H1 (cell line): ENCODE results near the gene GPX4. TPM values are rescaled to one million over a fixed set of nuclear protein-coding genes. Genes with fewer than 3 reads are reported as not detected.
"Not testable (repeated sequence)": the region's sequence is repeated elsewhere in the genome, so short reads cannot be mapped to it uniquely, and the experiment has no call there.

Source experiments
- CTCF ChIA-PET: fragments of 300-600 bp; sonication (Branson Sonifier 250); formaldehyde crosslinking; loops from one replicate; lab custom pipeline; 2021; ENCODE audit not compliant: partially characterized antibody; lab: Charles Lee
- POLR2A ChIA-PET: fragments of 300-600 bp; sonication (Branson Sonifier 250); formaldehyde crosslinking; loops from one replicate; lab custom pipeline; 2021; ENCODE audit warnings: inconsistent platforms; ENCODE audit not compliant: partially characterized antibody; lab: Charles Lee
- DNase-seq, 2 experiments: peaks; one replicate each; pipeline versions ENCODE4 v3.0.0 to v3.0.0-alpha.2; 2010 to 2022; ENCODE audit warnings: low spot score in 2 of 2, low read depth in 1 of 2, mixed read lengths in 1 of 2
- FAIRE-seq: peaks from 2 replicates; lab custom pipeline; 2011; peaks lifted over from hg19 to GRCh38; lab: Jason Lieb, UNC
- H2AFZ ChIP-seq: 2 replicates; pipeline ENCODE4 v1.8.1; 2012; ENCODE audit warnings: low read length, inconsistent platforms
- H2AK5ac ChIP-seq: 2 replicates; pipeline ENCODE4 v1.6.1; 2013; ENCODE audit warnings: low read depth, low read length
- H2BK120ac ChIP-seq: replicated peaks from 2 replicates; pipeline ENCODE3; 2013; ENCODE audit warnings: low read depth, low read length, inconsistent platforms
- H2BK12ac ChIP-seq: 2 replicates; pipeline ENCODE4 v1.6.1; 2013; ENCODE audit warnings: low read depth, low read length
- H2BK15ac ChIP-seq: 2 replicates; pipeline ENCODE4 v1.6.1; 2013; ENCODE audit warnings: low read length
- H2BK20ac ChIP-seq: 2 replicates; pipeline ENCODE4 v1.6.1; 2013; ENCODE audit warnings: low read length
- H2BK5ac ChIP-seq: 2 replicates; pipeline ENCODE4 v1.6.1; 2013; ENCODE audit warnings: low read depth, low read length
- H3K14ac ChIP-seq: 2 replicates; pipeline ENCODE4 v1.6.1; 2013; ENCODE audit warnings: inconsistent platforms; ENCODE audit not compliant: insufficient read length
- H3K18ac ChIP-seq: 2 replicates; pipeline ENCODE4 v1.6.1; 2013; ENCODE audit warnings: low read length; ENCODE audit errors: extremely low read depth
- H3K23ac ChIP-seq: 2 replicates; pipeline ENCODE4 v1.6.1; 2013; ENCODE audit warnings: inconsistent platforms; ENCODE audit not compliant: insufficient read length
- H3K23me2 ChIP-seq: 2 replicates; pipeline ENCODE4 v1.6.1; 2013; ENCODE audit warnings: low read depth, low read length
- H3K27ac ChIP-seq: 2 replicates; pipeline ENCODE4 v1.6.1; 2011; ENCODE audit warnings: low read depth, low read length, inconsistent platforms
- H3K27me3 ChIP-seq, 4 experiments: replicated peaks in 1 of 4; 1 replicate in 1 of 4; 2 replicates in 3 of 4; pipeline versions ENCODE4 v1.6.1 to v1.8.1; 2011 to 2013; ENCODE audit warnings: low read length in 3 of 4, mild to moderate bottlenecking in 3 of 4, inconsistent platforms in 2 of 4, mixed read lengths in 2 of 4, moderate library complexity in 1 of 4; ENCODE audit not compliant: control insufficient read depth in 3 of 4, insufficient read depth in 3 of 4; ENCODE audit errors: extremely low read depth in 1 of 4
- H3K36me3 ChIP-seq, 4 experiments: 2 replicates each; pipeline versions ENCODE4 v1.6.1 to v1.8.1; 2011 to 2013; ENCODE audit warnings: mild to moderate bottlenecking in 4 of 4, low read length in 3 of 4, moderate library complexity in 2 of 4, control low read depth in 1 of 4, inconsistent platforms in 1 of 4; ENCODE audit not compliant: insufficient read depth in 4 of 4, control insufficient read depth in 2 of 4
- H3K4ac ChIP-seq: replicated peaks from 2 replicates; pipeline ENCODE3; 2013; ENCODE audit warnings: low read length, low read depth, mixed read lengths, inconsistent platforms; ENCODE audit not compliant: insufficient read length
- H3K4me1 ChIP-seq, 4 experiments: replicated peaks in 1 of 4; 1 replicate in 1 of 4; 2 replicates in 3 of 4; pipeline versions ENCODE4 v1.6.1 to v1.8.1; 2011 to 2013; ENCODE audit warnings: low read length in 3 of 4, inconsistent platforms in 2 of 4, mixed read lengths in 1 of 4; ENCODE audit not compliant: insufficient read depth in 4 of 4, control insufficient read depth in 3 of 4
- H3K4me2 ChIP-seq, 2 experiments: 2 replicates each; pipeline versions ENCODE4 v1.6.1 to v1.8.1; 2011 to 2013; ENCODE audit warnings: low read depth in 2 of 2, low read length in 2 of 2, control low read depth in 1 of 2, inconsistent platforms in 1 of 2, mild to moderate bottlenecking in 1 of 2; ENCODE audit not compliant: insufficient read depth in 1 of 2
- H3K4me3 ChIP-seq, 4 experiments: fragments of 200-600, 300-600 bp in 1 of 4; sonication (generic), shearing (Covaris generic), sonication (Bioruptor Twin) in 1 of 4; 2 replicates each; pipeline versions ENCODE4 v1.5.1 to v1.8.1; 2011 to 2016; ENCODE audit warnings: low read length in 4 of 4, low read depth in 3 of 4, control low read depth in 2 of 4, inconsistent platforms in 2 of 4, mild to moderate bottlenecking in 2 of 4, mixed read lengths in 1 of 4, moderate library complexity in 1 of 4; ENCODE audit not compliant: insufficient read depth in 2 of 4; ENCODE audit errors: extremely low read depth in 1 of 4
- H3K56ac ChIP-seq: replicated peaks from 2 replicates; pipeline ENCODE3; 2013; ENCODE audit warnings: low read depth, mild to moderate bottlenecking, mixed read lengths, low read length, inconsistent platforms; ENCODE audit not compliant: insufficient read length
- H3K79me1 ChIP-seq: 2 replicates; pipeline ENCODE4 v1.6.1; 2013; ENCODE audit warnings: low read depth, low read length, control low read depth
- H3K79me2 ChIP-seq, 2 experiments: 2 replicates each; pipeline versions ENCODE4 v1.6.1 to v1.8.1; 2012 to 2013; ENCODE audit warnings: low read length in 2 of 2, mild to moderate bottlenecking in 2 of 2, inconsistent platforms in 1 of 2; ENCODE audit not compliant: insufficient read depth in 2 of 2, control insufficient read depth in 1 of 2
- H3K9ac ChIP-seq, 4 experiments: replicated peaks in 1 of 4; 1 replicate in 1 of 4; 2 replicates in 3 of 4; pipeline versions ENCODE4 v1.6.1 to v1.8.1; 2011 to 2013; ENCODE audit warnings: low read depth in 3 of 4, low read length in 3 of 4, control low read depth in 2 of 4, mild to moderate bottlenecking in 2 of 4, moderate library complexity in 2 of 4, inconsistent platforms in 1 of 4; ENCODE audit errors: extremely low read depth in 1 of 4
- H3K9me3 ChIP-seq, 2 experiments: 2 replicates each; pipeline versions ENCODE4 v1.6.1 to v1.8.1; 2012 to 2013; ENCODE audit warnings: mild to moderate bottlenecking in 2 of 2, moderate library complexity in 2 of 2, control low read depth in 1 of 2, inconsistent platforms in 1 of 2, low read depth in 1 of 2, low read length in 1 of 2, mixed read lengths in 1 of 2; ENCODE audit not compliant: insufficient read depth in 2 of 2
- H4K20me1 ChIP-seq, 2 experiments: replicated peaks in 1 of 2; 2 replicates each; pipeline versions ENCODE3 to v1.8.1; 2011 to 2013; ENCODE audit warnings: inconsistent platforms in 2 of 2, low read length in 2 of 2, mild to moderate bottlenecking in 1 of 2; ENCODE audit not compliant: insufficient read depth in 2 of 2, control insufficient read depth in 1 of 2
- H4K5ac ChIP-seq: 2 replicates; pipeline ENCODE4 v1.6.1; 2013; ENCODE audit warnings: low read length, low read depth, mixed read lengths, inconsistent platforms; ENCODE audit not compliant: insufficient read length
- H4K8ac ChIP-seq: 2 replicates; pipeline ENCODE4 v1.8.0; 2013; ENCODE audit warnings: mild to moderate bottlenecking, moderate library complexity, low read length, inconsistent platforms; ENCODE audit not compliant: insufficient read depth; ENCODE audit errors: extremely low read depth
- H4K91ac ChIP-seq: replicated peaks from 2 replicates; pipeline ENCODE3; 2013; ENCODE audit warnings: low read length, mixed read lengths, inconsistent platforms; ENCODE audit not compliant: insufficient read length
- RAD21 ChIP-seq, 2 experiments: IDR thresholded peaks in 1 of 2; conservative IDR thresholded peaks in 1 of 2; 2 replicates each; pipeline ENCODE4 v1.6.1; 2011; ENCODE audit warnings: low read depth in 2 of 2, low read length in 2 of 2, improper control_type of control experiment in 1 of 2, inconsistent platforms in 1 of 2, mild to moderate bottlenecking in 1 of 2, moderate library complexity in 1 of 2
- WGBS, 2 experiments: shearing (Covaris generic) in 1 of 2; methylation state at CpG; one replicate each; pipeline versions ENCODE4 v1.1.6 to v1.1.7; 2013 to 2015; ENCODE audit warnings: low lambda C conversion rate in 2 of 2, mixed read lengths in 2 of 2, inconsistent platforms in 1 of 2, low coverage in 1 of 2, missing lambda C conversion rate in 1 of 2; ENCODE audit not compliant: insufficient replicate concordance in 2 of 2, insufficient coverage in 1 of 2, insufficient read length in 1 of 2; ENCODE audit errors: extremely low coverage in 1 of 2, missing lambda C conversion rate in 1 of 2; 5-methylcytosine and 5-hydroxymethylcytosine counted together
- polyA plus RNA-seq, 7 experiments: library from polyadenylated mRNA; depleted of rRNA in 3 of 7; stranded (reverse) in 5 of 7; unstranded in 2 of 7; fragments of >200 nt in 5 of 7; fragments of 200-250 nt in 2 of 7; gene quantifications; 1 replicate in 5 of 7; 2 replicates in 1 of 7; 4 replicates in 1 of 7; pipeline versions ENCODE4 v1.2.1 to v1.2.3, GENCODE V29; 2011 to 2013; ENCODE audit warnings: missing spikeins in 2 of 7, mixed read lengths in 2 of 7
- total RNA-seq: library from RNA; stranded (reverse); fragmentation: NEBNext Ultra II Directional; extraction: Animal tissue kit (Norgen Biotek cat#: 25700); gene quantifications from 2 replicates; pipeline ENCODE4 v1.2.1, GENCODE V29; 2021

Gene GPX4
- total and polyA plus RNA-seq, 2 of the 8 experiments (the other 6 are each of a cell fraction or from before 2014, with no cell fraction given) = 342 to 693 TPM

DNA sequence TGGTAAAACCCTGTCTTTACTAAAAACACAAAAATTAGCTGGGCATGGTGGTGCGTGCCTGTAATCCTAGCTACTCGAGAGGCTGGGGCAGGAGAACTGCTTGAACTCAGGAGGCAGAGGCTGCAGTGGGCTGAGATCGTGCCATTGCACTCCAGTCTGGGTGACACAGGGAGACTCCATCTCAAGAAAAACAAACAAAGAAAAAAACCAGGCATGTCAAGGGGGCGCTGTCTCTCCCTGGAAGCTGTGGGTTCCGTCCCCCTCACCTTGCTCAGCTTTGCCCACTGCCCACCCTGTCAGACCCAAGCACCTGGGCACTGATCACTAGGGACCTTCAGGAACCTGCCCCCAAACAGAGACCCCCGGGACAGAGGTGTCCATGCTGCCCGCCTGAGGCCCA lies 25.3 kb downstream of the GPX4 start:
- not testable (repeated sequence) for H2BK15ac ChIP-seq, DNase-seq, H3K4me3 ChIP-seq, H2AK5ac ChIP-seq, H3K4me2 ChIP-seq, H4K91ac ChIP-seq, H2BK12ac ChIP-seq, H4K20me1 ChIP-seq, H3K23me2 ChIP-seq, H3K9me3 ChIP-seq, H3K18ac ChIP-seq, H3K79me2 ChIP-seq, H3K14ac ChIP-seq, FAIRE-seq, H4K5ac ChIP-seq, H2BK20ac ChIP-seq, H3K23ac ChIP-seq, H3K27me3 ChIP-seq, H3K9ac ChIP-seq, H2BK5ac ChIP-seq, H3K27ac ChIP-seq, H2AFZ ChIP-seq, H4K8ac ChIP-seq, H3K56ac ChIP-seq, H2BK120ac ChIP-seq, H3K4ac ChIP-seq
- ChIA-PET POLR2A (interaction anchor here (0.6 to 1.2 kb wide), 3 partner anchors 15 to 100 kb away, joined by 3 to 4 read pairs (median 3); no protein-coding TSS in a partner anchor), CTCF (interaction anchor here (0.7 to 4.5 kb wide), 17 partner anchors 10 to 115 kb away, joined by 3 to 24 read pairs (median 3); no protein-coding TSS in a partner anchor)
- 88% methylated on average over 6 of the region's 7 CpGs; no CpG with 5 or more reads in 1 of the 2 experiments for WGBS, 2 experiments
- H3K79me1 ChIP-seq = peaks cover 10% of the 10 kb centered on the region
- H3K36me3 ChIP-seq = peaks cover 2 to 12% (median 4%) of the 10 kb centered on the region in 4 experiments; a peak in 4 of 8 replicates
- peaks cover 0 to 14% (median 7%) of the 10 kb centered on the region in 4 experiments; a peak in 6 of 7 replicates for H3K4me1 ChIP-seq
- peak; percentile 12 to 13; a peak in 1 of 4 replicates for TF ChIP-seq RAD21 (IDR thresholded peaks at IDR 0.05 in 1 of 2, conservative IDR thresholded peaks at IDR 0.05 in 1 of 2; ENCODE audit: low read depth in 2 of 2, low read length in 2 of 2)
